Loucy (cell line): ENCODE results near the gene CRYBB1.

Experiments
- H2AFZ ChIP-seq: fragments of 200-600 bp; sonication (generic); 2 replicates; pipeline ENCODE4 v1.6.0; 2016; ENCODE audit warnings: antibody characterized with exemption, mild to moderate bottlenecking, low read length, moderate library complexity
- H3F3A ChIP-seq: fragments of 200-600 bp; 2 replicates; pipeline ENCODE4 v1.6.0; 2016; ENCODE audit warnings: antibody characterized with exemption, low read depth, mild to moderate bottlenecking
- H3K27me3 ChIP-seq: fragments of 200-600 bp; sonication (generic); 2 replicates; pipeline ENCODE4 v1.6.1; 2014; ENCODE audit warnings: low read length, mild to moderate bottlenecking; ENCODE audit not compliant: insufficient read depth, poor library complexity, severe bottlenecking
- H3K36me3 ChIP-seq: fragments of 200-600 bp; sonication (generic); 2 replicates; pipeline ENCODE4 v1.6.1; 2016; ENCODE audit warnings: low read length; ENCODE audit not compliant: insufficient read depth
- H3K4me1 ChIP-seq: fragments of 200-600 bp; sonication (generic); 2 replicates; pipeline ENCODE4 v1.5.1; 2014; ENCODE audit warnings: low read length, mild to moderate bottlenecking; ENCODE audit not compliant: insufficient read depth, poor library complexity, severe bottlenecking
- H3K4me2 ChIP-seq: fragments of 200-600 bp; sonication (generic); 2 replicates; pipeline ENCODE4 v1.6.0; 2014; ENCODE audit warnings: antibody characterized with exemption, low read length, low read depth, mild to moderate bottlenecking; ENCODE audit not compliant: poor library complexity, severe bottlenecking
- H3K4me3 ChIP-seq: fragments of 200-600 bp; sonication (generic); 2 replicates; pipeline ENCODE4 v1.5.1; 2014; ENCODE audit warnings: low read length, mild to moderate bottlenecking, mixed read lengths; ENCODE audit not compliant: poor library complexity, severe bottlenecking
- H3K79me2 ChIP-seq: fragments of 200-600 bp; sonication (generic); 2 replicates; pipeline ENCODE4 v1.6.1; 2014; ENCODE audit warnings: low read length; ENCODE audit not compliant: insufficient read depth
- H3K9ac ChIP-seq: fragments of 200-600 bp; sonication (generic); 2 replicates; pipeline ENCODE4 v1.6.0; 2014; ENCODE audit warnings: mild to moderate bottlenecking, low read depth, low read length, moderate library complexity; ENCODE audit not compliant: poor library complexity, severe bottlenecking
- H3K9me2 ChIP-seq: fragments of 200-600 bp; sonication (generic); replicated peaks from 2 replicates; pipeline ENCODE4 v1.6.1; 2016; ENCODE audit warnings: low read depth, low read length, mixed read lengths
- H3K9me3 ChIP-seq: fragments of 200-600 bp; sonication (generic); 2 replicates; pipeline ENCODE4 v1.6.1; 2014; ENCODE audit warnings: mild to moderate bottlenecking, antibody characterized with exemption, low read length, low read depth; ENCODE audit not compliant: insufficient read depth
- H4K20me1 ChIP-seq: fragments of 200-600 bp; sonication (generic); 2 replicates; pipeline ENCODE4 v1.6.0; 2014; ENCODE audit warnings: antibody characterized with exemption, low read length, mild to moderate bottlenecking; ENCODE audit not compliant: insufficient read depth, poor library complexity, severe bottlenecking
- EZH2phosphoT487 ChIP-seq: fragments of 200-600 bp; IDR thresholded peaks from 2 replicates; pipeline ENCODE4 v1.6.1; 2018; ENCODE audit warnings: antibody characterized with exemption, mild to moderate bottlenecking, moderate library complexity, borderline replicate concordance
- TF ChIP-seq, protein P1 (sequence below): fragments of 200-600 bp; sonication (generic); conservative IDR thresholded peaks from 2 replicates; pipeline ENCODE4 v1.5.1; 2014; ENCODE audit warnings: mild to moderate bottlenecking, antibody characterized with exemption, low read length

Gene CRYBB1

DNA sequence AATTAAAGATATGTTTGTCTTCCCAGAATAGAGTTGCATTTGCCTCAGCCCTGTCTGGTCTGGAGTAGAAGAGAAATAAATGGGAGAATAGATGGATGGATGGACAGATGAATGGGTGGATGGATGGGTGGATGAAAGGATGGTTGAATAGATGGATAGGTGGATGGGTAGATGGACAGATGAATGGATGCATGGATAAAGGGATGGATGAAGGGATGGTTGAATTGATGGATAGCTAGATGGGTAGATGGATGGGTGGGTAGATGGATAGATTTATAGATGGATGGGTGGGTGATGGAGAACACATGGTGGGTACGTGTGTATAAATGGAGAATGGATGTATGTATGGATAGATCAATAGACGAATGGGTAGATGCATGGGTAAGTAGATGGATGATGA is 8.5 kb downstream of the CRYBB1 start:
- no peaks in the 10 kb centered on the region for H3K9me3 ChIP-seq
- no peaks in the 10 kb centered on the region for H3K9me2 ChIP-seq
- no peaks in the 10 kb centered on the region for H3K36me3 ChIP-seq
- H3F3A ChIP-seq = no peaks in the 10 kb centered on the region
- no peak for TF ChIP-seq EZH2phosphoT487
- TF ChIP-seq, protein P1, sequence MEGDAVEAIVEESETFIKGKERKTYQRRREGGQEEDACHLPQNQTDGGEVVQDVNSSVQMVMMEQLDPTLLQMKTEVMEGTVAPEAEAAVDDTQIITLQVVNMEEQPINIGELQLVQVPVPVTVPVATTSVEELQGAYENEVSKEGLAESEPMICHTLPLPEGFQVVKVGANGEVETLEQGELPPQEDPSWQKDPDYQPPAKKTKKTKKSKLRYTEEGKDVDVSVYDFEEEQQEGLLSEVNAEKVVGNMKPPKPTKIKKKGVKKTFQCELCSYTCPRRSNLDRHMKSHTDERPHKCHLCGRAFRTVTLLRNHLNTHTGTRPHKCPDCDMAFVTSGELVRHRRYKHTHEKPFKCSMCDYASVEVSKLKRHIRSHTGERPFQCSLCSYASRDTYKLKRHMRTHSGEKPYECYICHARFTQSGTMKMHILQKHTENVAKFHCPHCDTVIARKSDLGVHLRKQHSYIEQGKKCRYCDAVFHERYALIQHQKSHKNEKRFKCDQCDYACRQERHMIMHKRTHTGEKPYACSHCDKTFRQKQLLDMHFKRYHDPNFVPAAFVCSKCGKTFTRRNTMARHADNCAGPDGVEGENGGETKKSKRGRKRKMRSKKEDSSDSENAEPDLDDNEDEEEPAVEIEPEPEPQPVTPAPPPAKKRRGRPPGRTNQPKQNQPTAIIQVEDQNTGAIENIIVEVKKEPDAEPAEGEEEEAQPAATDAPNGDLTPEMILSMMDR = no peak
- H3K79me2 ChIP-seq = no peaks in the 10 kb centered on the region
- no peaks in the 10 kb centered on the region for H4K20me1 ChIP-seq
- no peak overlapping the region for H3K4me3 ChIP-seq
- no peak overlapping the region for H3K4me2 ChIP-seq
- no peaks in the 10 kb centered on the region for H3K4me1 ChIP-seq
- H3K9ac ChIP-seq = no peak overlapping the region
- H3K27me3 ChIP-seq = no peaks in the 10 kb centered on the region
- no peak overlapping the region for H2AFZ ChIP-seq

DNA sequence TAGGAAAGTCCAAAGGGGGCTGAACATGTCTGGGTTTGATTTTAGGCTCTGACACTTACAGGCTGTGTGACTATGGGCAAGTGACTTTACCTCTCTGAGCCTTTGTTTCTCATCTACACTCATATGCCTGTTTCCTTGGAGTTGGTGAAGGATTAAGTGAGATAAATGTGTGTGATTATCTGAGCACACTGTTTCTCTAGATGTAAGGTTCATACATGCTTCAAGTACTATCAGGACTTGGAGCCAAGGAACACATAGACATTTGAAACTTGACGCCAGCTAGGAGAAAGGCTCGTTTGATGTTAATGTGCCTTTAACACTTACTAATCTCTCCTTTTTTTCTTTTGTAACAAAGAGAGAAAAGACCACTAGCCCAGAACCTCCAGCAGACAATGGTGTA is 9.7 kb downstream of the CRYBB1 start:
- no peaks in the 10 kb centered on the region for H3K9me3 ChIP-seq
- peaks cover 4% of the 10 kb centered on the region for H3K4me1 ChIP-seq
- H3K79me2 ChIP-seq = no peaks in the 10 kb centered on the region
- no peaks in the 10 kb centered on the region for H3K27me3 ChIP-seq
- no peaks in the 10 kb centered on the region for H3K36me3 ChIP-seq
- no peak overlapping the region for H3K4me3 ChIP-seq
- TF ChIP-seq EZH2phosphoT487 = no peak
- TF ChIP-seq, protein P1 = no peak
- H3K9me2 ChIP-seq = no peaks in the 10 kb centered on the region
- no peak overlapping the region for H3K4me2 ChIP-seq
- H3K9ac ChIP-seq = no peak overlapping the region
- no peak overlapping the region for H2AFZ ChIP-seq
- H4K20me1 ChIP-seq = no peaks in the 10 kb centered on the region
- no peaks in the 10 kb centered on the region for H3F3A ChIP-seq

DNA sequence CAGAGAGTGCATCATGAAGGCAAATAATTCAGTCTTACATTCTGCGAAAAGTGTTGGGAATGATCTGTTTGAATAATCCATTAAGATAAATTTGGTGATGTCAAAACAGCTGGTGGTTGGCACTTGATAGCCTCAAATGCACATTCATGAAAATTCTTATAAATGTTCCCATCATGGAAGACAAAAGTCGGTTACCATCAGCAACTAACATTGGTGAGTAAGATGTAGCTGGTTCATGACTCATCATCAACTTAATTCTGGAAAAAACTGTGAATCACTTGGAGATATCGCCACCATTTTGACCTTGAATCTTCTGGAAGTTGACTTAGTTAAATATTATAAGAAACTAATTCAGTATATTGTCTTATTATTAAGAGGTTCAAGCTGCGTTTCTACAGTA is 11.2 kb downstream of the CRYBB1 start:
- peaks cover 4% of the 10 kb centered on the region for H3K4me1 ChIP-seq
- no peaks in the 10 kb centered on the region for H3K79me2 ChIP-seq
- no peaks in the 10 kb centered on the region for H3K9me3 ChIP-seq
- no peaks in the 10 kb centered on the region for H4K20me1 ChIP-seq
- H3K9me2 ChIP-seq = no peaks in the 10 kb centered on the region
- no peaks in the 10 kb centered on the region for H3K36me3 ChIP-seq
- H3F3A ChIP-seq = no peaks in the 10 kb centered on the region
- no peak overlapping the region for H3K4me3 ChIP-seq
- H3K27me3 ChIP-seq = no peaks in the 10 kb centered on the region
- H3K9ac ChIP-seq = no peak overlapping the region
- no peak overlapping the region for H3K4me2 ChIP-seq
- no peak for TF ChIP-seq EZH2phosphoT487
- TF ChIP-seq, protein P1 = no peak
- H2AFZ ChIP-seq = no peak overlapping the region
